Subcutaneous adipose tissue (tissue), 4 donors: ENCODE data around the gene USP7. TPM values are rescaled to one million over a fixed set of nuclear protein-coding genes. Genes with fewer than 3 reads are reported as not detected.

ENCODE experiments used
- total RNA-seq, 4 donors: library from RNA; depleted of rRNA; stranded (reverse); fragments of >200 nt; gene quantifications; one replicate each; pipeline ENCODE4 v1.1.0, GENCODE V29; 2016
- TF ChIP-seq, protein P1 (sequence below): fragments of 450-650 bp; IDR thresholded peaks from one replicate; pipeline ENCODE4 v1.5.1; 2016; ENCODE audit warnings: low read depth, mild to moderate bottlenecking, control low read depth, antibody characterized with exemption, moderate library complexity

The USP7 gene
- total RNA-seq, 4 donors from 2014 or later = 75.7 to 158 (median 85.1) TPM

DNA sequence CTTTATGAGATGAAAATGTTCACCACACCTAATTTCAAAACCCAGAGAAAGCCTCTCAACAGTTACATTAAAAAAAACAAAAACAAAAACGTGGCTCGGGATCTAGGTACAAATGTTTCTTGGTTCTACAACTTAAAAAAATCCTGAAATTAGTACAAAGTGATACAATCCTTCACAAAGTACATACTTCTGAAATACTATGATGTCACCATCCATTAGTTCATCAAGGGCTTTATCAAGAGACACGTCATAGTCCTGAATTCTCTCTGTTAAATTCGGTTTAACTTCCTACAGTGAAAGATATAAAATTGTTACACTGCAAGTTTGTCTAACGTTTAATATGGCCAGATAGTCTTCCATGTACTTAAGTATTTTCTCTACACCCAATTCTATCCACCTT, 63.4 kb downstream of the USP7 start:
- TF ChIP-seq, protein P1, sequence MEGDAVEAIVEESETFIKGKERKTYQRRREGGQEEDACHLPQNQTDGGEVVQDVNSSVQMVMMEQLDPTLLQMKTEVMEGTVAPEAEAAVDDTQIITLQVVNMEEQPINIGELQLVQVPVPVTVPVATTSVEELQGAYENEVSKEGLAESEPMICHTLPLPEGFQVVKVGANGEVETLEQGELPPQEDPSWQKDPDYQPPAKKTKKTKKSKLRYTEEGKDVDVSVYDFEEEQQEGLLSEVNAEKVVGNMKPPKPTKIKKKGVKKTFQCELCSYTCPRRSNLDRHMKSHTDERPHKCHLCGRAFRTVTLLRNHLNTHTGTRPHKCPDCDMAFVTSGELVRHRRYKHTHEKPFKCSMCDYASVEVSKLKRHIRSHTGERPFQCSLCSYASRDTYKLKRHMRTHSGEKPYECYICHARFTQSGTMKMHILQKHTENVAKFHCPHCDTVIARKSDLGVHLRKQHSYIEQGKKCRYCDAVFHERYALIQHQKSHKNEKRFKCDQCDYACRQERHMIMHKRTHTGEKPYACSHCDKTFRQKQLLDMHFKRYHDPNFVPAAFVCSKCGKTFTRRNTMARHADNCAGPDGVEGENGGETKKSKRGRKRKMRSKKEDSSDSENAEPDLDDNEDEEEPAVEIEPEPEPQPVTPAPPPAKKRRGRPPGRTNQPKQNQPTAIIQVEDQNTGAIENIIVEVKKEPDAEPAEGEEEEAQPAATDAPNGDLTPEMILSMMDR = no peak

DNA sequence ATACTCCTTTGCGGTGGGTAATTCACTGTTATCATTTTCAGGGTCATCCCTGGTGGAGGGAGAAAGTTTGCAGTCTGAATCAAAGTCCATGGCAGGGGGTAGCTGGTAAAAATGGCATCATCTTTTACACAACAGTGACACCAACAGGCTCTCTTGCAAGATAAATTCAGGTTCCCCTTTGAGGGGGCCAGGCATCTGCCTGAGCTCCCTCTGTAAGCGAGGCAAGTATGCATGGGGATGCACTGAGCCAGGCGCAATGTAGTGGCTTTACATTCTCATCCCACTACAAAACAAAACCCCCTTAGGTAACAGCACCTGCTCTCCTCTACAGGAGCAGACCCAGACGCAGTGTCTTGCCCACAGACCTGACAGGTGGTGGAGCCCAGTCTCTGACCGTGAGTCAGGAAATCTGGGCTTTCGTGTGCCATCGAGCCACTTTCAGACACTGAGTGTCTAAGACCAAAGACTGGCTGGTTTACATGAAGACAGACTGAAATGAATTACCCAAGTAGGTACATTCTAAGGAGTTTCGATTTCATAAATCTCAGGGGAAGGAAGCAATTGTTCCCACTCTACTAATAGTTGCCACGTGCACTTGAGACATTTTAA, 63.9 kb downstream of the USP7 start:
- TF ChIP-seq, protein P1 = no peak

DNA sequence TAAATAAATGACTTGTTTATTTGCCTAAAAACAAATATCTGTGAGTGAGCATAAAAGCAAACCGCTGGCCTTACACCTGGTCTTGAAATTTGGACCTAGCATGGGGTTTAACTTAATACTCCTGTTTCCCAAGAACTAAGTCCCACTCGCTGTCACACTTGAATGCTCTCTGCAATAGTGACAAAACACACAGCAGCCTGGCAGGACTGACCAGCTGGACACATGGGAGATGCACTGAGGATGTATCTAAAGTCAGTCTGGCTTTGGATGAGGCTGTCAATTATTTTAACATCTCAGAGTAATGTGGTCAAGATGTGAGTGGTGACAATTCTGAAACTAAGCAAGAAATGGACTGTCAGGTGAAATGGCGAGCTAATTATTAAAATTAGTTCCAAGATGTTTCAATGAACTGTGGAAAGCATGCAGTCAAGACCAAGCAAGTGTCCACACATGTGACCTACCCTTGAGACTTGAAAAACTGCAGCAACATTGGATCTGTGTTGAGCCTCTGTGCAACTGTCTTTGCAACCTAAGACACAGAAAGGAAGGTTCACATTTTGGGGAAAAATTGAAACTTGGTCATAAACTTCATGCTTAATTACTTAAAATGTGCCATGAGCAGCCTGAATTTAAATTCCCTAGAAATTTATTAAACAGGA, 64.9 kb downstream of the USP7 start:
- TF ChIP-seq, protein P1 = no peak

DNA sequence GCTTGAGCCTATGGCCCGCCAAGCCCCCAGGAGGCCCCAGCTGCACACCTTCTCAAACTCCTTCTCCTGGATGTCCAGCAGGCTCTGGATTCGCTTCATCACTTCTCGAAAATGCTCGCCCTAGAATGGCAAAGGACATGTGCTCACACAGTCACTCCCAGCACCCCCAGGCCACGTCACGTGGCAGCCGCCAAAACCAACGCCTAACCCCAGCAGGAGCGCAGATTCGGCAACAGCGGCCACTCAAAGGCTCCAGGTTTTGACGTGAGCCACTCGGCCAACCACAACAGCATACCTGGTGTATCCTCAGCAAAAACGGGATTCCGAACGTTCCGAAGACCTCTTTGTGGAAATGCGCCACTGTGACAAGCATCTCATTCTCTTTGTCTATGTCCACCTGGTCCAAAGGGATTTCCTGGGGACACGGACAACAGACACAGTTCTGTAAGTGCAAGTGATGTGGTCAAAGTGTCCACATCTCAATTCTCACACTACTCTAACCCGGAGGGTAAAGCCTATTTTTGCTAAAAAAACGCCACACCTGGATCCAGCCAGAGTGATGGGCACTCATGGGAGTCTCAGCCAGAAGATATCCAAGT, 68.9 kb downstream of the USP7 start:
- TF ChIP-seq, protein P1 = no peak

DNA sequence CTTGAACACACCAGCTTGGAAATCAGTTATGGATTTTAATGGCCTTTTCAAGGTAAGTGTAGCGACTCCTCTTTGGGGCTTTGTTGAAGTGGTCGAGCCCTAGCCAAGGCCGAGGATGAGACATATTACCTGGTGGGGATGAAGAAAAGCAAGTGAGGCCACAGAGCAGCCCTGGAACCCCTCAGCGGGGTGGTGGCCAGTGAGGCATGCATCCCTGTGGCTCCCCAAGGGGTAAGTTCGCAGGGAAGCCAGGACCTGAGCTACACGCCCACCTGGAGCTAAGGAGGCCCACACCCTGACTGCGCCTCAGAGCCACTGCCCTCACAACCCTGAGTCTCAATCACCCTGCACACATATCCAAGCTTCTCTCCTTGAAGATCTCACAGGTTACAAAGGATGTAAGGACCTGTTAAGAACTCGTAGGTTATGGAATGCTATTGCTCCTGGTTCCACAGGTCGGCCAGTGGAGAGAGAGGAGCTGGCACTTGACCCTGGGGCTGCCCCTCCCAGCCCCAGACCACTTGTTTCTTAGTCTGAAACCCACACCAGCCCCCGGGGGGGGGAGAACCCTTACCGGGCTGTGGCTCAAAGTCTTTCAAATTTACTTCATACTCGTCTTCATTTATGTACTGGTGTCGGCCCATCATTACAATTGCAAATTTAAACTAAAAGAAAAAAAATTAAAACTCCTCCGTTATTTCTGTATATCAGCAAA, 69.6 kb downstream of the USP7 start:
- TF ChIP-seq, protein P1 = no peak

DNA sequence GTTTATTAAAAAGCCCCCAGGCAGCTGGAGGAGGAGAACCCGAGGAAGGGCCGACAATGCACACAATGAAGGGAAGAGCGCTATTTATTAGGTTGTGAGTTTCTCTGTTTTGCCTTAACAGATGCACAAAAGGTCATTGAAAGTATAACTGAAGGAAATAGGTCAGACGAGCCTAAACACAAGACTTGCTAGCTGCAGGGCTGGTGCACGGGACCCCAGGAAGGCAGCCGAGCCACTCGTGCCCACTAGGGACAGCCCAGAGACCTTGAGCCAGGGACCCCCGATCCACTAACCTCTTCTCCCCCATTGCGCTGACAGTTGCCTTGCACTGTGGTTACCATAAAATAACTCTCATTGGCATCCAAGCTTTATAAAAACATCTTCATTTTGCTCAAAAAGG, 70.3 kb downstream of the USP7 start:
- TF ChIP-seq, protein P1 = no peak

DNA sequence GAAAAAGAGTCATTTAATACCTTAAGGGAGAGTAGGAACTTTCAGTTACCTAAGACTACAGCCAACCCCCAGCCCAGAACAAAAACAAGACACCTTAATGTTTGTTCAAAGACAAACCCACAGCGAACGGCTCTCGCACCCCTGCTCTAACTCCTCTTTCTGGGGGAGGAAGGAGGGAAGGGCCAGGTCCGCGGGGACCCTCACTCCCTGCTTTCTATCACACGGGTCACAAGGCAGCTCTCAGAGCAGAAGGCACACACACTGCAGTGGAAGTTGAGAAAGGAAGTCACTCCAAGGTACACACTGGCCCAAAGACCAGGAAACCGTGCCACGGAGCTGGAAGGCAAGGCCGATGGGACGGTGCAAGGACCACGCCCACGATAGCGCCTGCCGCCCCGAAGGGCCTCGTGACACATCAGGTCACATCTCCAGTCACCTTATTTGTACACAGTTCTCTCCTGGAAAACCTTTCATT, 71.6 kb downstream of the USP7 start:
- TF ChIP-seq, protein P1 = no peak
